GM12878 (cell line): ENCODE results near the gene PKD2. TPM values are rescaled to one million over a fixed set of nuclear protein-coding genes. Genes with fewer than 3 reads are reported as not detected.

ENCODE experiments used
- ATAC-seq: fragments of 200-7000 bp; cut with Tn5 transposase; 3 replicates; pipeline ENCODE4 v1.9.1; 2020; ENCODE audit warnings: mild to moderate bottlenecking, moderate library complexity
- BruUV-seq: library from RNA; stranded (reverse); fragments of 400-500 nt; replicated peaks from 2 replicates; lab custom pipeline; 2021; lab: Mats Ljungman, UMichigan
- CTCF ChIA-PET: fragments of 300-600 bp; sonication (Branson Sonifier 250); formaldehyde crosslinking; extraction: SDS; loops from one replicate; lab custom pipeline; 2021; ENCODE audit warnings: inconsistent platforms; lab: Yijun Ruan, JAX
- POLR2A ChIA-PET: fragments of 350-600 bp; formaldehyde crosslinking; extraction: SDS; loops from one replicate; lab custom pipeline; 2021; ENCODE audit warnings: inconsistent platforms; lab: Charles Lee
- RAD21 ChIA-PET: fragments of 300-600 bp; sonication (Branson Sonifier 250); formaldehyde crosslinking; loops from one replicate; lab custom pipeline; 2023; ENCODE audit warnings: antibody characterized with exemption; ENCODE audit not compliant: unreplicated experiment; lab: Charles Lee
- SMC1A ChIA-PET: fragments of 300-600 bp; sonication (Branson Sonifier 250); formaldehyde crosslinking; loops from one replicate; lab custom pipeline; 2023; ENCODE audit not compliant: unreplicated experiment, uncharacterized antibody; lab: Charles Lee
- DNase-seq: peaks from one replicate; pipeline ENCODE4 v3.0.0-alpha.2; 2011; ENCODE audit warnings: low read depth, low spot score
- FAIRE-seq: peaks from 3 replicates; lab custom pipeline; 2011; peaks lifted over from hg19 to GRCh38; lab: Jason Lieb, UNC
- H2AFZ ChIP-seq: 2 replicates; pipeline ENCODE4 v1.6.0; 2011; ENCODE audit warnings: low read depth, low read length, control low read depth; ENCODE audit not compliant: control insufficient read depth
- H3K27ac ChIP-seq: 2 replicates; pipeline ENCODE4 v1.5.1; 2011; ENCODE audit warnings: control low read depth; ENCODE audit not compliant: control insufficient read depth, insufficient read depth
- H3K27me3 ChIP-seq, 2 experiments: replicated peaks in 1 of 2; 2 replicates each; pipeline versions ENCODE4 v1.6.0 to v1.6.1; 2011; ENCODE audit warnings: low read length in 1 of 2; ENCODE audit not compliant: control insufficient read depth in 2 of 2, insufficient read depth in 2 of 2
- H3K36me3 ChIP-seq, 2 experiments: 2 replicates each; pipeline ENCODE4 v1.5.1; 2011; ENCODE audit warnings: low read length in 1 of 2; ENCODE audit not compliant: control insufficient read depth in 2 of 2, insufficient read depth in 2 of 2
- H3K4me1 ChIP-seq: 2 replicates; pipeline ENCODE4 v1.6.1; 2011; ENCODE audit warnings: mild to moderate bottlenecking, low read length, moderate library complexity, mixed read lengths; ENCODE audit not compliant: control insufficient read depth, insufficient read depth
- H3K4me2 ChIP-seq: 2 replicates; pipeline ENCODE4 v1.6.0; 2011; ENCODE audit warnings: control low read depth; ENCODE audit not compliant: control insufficient read depth, insufficient read depth
- H3K4me3 ChIP-seq: fragments of 200-600 bp; sonication (generic); 2 replicates; pipeline ENCODE4 v1.5.1; 2016
- H3K79me2 ChIP-seq: 2 replicates; pipeline ENCODE4 v1.6.0; 2011; ENCODE audit warnings: low read length; ENCODE audit not compliant: control insufficient read depth, insufficient read depth
- H3K9ac ChIP-seq: 2 replicates; pipeline ENCODE4 v1.8.0; 2011; ENCODE audit warnings: low read length, control low read depth, mixed read lengths; ENCODE audit not compliant: control insufficient read depth, insufficient read depth
- H3K9me3 ChIP-seq: replicated peaks from 3 replicates; pipeline ENCODE4 v1.5.1; 2011; ENCODE audit warnings: mild to moderate bottlenecking, low read length; ENCODE audit not compliant: control insufficient read depth, insufficient read depth
- H4K20me1 ChIP-seq: 2 replicates; pipeline ENCODE4 v1.6.0; 2011; ENCODE audit not compliant: control insufficient read depth, insufficient read depth
- ASH2L ChIP-seq: fragments of 300-600, 200-600 bp; sonication (generic); IDR thresholded peaks from 2 replicates; pipeline ENCODE4 v1.6.1; 2017; ENCODE audit warnings: low read depth, mild to moderate bottlenecking, borderline replicate concordance
- BCL3 ChIP-seq: IDR thresholded peaks from 2 replicates; pipeline ENCODE4 v1.6.1; 2011; ENCODE audit warnings: borderline replicate concordance, low read depth, mild to moderate bottlenecking, moderate library complexity, low read length; ENCODE audit not compliant: insufficient read depth, poor library complexity, severe bottlenecking
- BMI1 ChIP-seq: fragments of 450-650 bp; IDR thresholded peaks from 2 replicates; pipeline ENCODE4 v1.6.1; 2016; ENCODE audit warnings: mild to moderate bottlenecking, moderate library complexity, borderline replicate concordance
- CHD2 ChIP-seq: IDR thresholded peaks from 2 replicates; pipeline ENCODE4 v1.6.1; 2011; ENCODE audit warnings: low read depth, low read length, improper control_type of control experiment, borderline replicate concordance
- CREB1 ChIP-seq: IDR thresholded peaks from 2 replicates; pipeline ENCODE4 v1.6.1; 2012; ENCODE audit warnings: low read depth, mild to moderate bottlenecking, inconsistent platforms
- HCFC1 ChIP-seq: fragments of 150-350 bp; IDR thresholded peaks from 2 replicates; pipeline ENCODE4 v1.6.1; 2014; ENCODE audit warnings: low read length
- IKZF2 ChIP-seq, 2 experiments: fragments of 450-650 bp; IDR thresholded peaks; 2 replicates each; pipeline ENCODE4 v1.6.1; 2017; ENCODE audit warnings: mild to moderate bottlenecking in 2 of 2, moderate library complexity in 2 of 2
- KLF5 ChIP-seq: fragments of 450-650 bp; IDR thresholded peaks from 2 replicates; pipeline ENCODE4 v1.6.1; 2014; ENCODE audit warnings: mild to moderate bottlenecking; ENCODE audit not compliant: partially characterized antibody
- MXI1 ChIP-seq: fragments of 150-350 bp; IDR thresholded peaks from 2 replicates; pipeline ENCODE4 v1.6.1; 2011; ENCODE audit warnings: low read depth, mild to moderate bottlenecking, inconsistent platforms, low read length, improper control_type of control experiment
- NR2C2 ChIP-seq: IDR thresholded peaks from 2 replicates; pipeline ENCODE4 v1.6.1; 2011; ENCODE audit warnings: borderline replicate concordance, low read depth; ENCODE audit not compliant: control insufficient read depth, insufficient read length
- POLR2AphosphoS2 ChIP-seq: IDR thresholded peaks from 2 replicates; pipeline ENCODE4 v1.6.1; 2011; ENCODE audit warnings: low read depth, mild to moderate bottlenecking, low read length, improper control_type of control experiment, moderate library complexity
- POU2F2 ChIP-seq: IDR thresholded peaks from 3 replicates; pipeline ENCODE4 v1.6.1; 2011; ENCODE audit warnings: low read depth, mild to moderate bottlenecking, low read length, borderline replicate concordance
- RUNX3 ChIP-seq: IDR thresholded peaks from 2 replicates; pipeline ENCODE4 v1.6.1; 2012; ENCODE audit warnings: low read length, inconsistent platforms
- SMC3 ChIP-seq: IDR thresholded peaks from 2 replicates; pipeline ENCODE4 v1.6.1; 2011; ENCODE audit warnings: low read length, improper control_type of control experiment, borderline replicate concordance
- TCF12 ChIP-seq: IDR thresholded peaks from 2 replicates; pipeline ENCODE4 v1.6.1; 2011; ENCODE audit warnings: low read depth, mild to moderate bottlenecking, low read length
- ZNF384 ChIP-seq: IDR thresholded peaks from 2 replicates; pipeline ENCODE4 v1.6.1; 2012; ENCODE audit warnings: low read depth, mild to moderate bottlenecking, low read length, improper control_type of control experiment, borderline replicate concordance
- WGBS: methylation state at CpG from one replicate; pipeline ENCODE4 v1.1.6; 2016; ENCODE audit warnings: low lambda C conversion rate; ENCODE audit not compliant: insufficient replicate concordance, insufficient coverage; ENCODE audit errors: missing lambda C conversion rate; 5-methylcytosine and 5-hydroxymethylcytosine counted together
- in situ Hi-C: fragments of 300-500 bp; cut with MboI; formaldehyde crosslinking; loops from 9 replicates; pipeline ENCODE4 v1.14.3; 2018; ENCODE audit warnings: mixed read lengths
- intact Hi-C: fragments of 100-400 bp; cut with micrococcal nuclease; formaldehyde crosslinking; loops from one replicate; pipeline ENCODE4 v1.14.2; 2022; ENCODE audit not compliant: unreplicated experiment
- polyA plus RNA-seq, 11 experiments: library from polyadenylated mRNA; depleted of rRNA in 4 of 11; unstranded in 6 of 11; stranded (reverse) in 5 of 11; fragments of >200 nt; fragmentation: Nextera tagmentation in 4 of 11; fragmentation: Illumina TruSeq in 1 of 11; extraction: Ambion mirVana in 4 of 11; extraction: Trizol in 1 of 11; gene quantifications; 1 replicate in 1 of 11; 2 replicates in 10 of 11; pipeline versions ENCODE4 v1.2.1 to v1.2.3, GENCODE V29; 2011 to 2016; ENCODE audit warnings: inconsistent platforms in 2 of 11, missing spikeins in 2 of 11, low read depth in 1 of 11
- total RNA-seq, 4 experiments: library from RNA; depleted of rRNA in 3 of 4; stranded (reverse); fragments of >200 nt in 3 of 4; fragmentation: Illumina TruSeq in 1 of 4; extraction: Trizol in 1 of 4; gene quantifications; 2 replicates each; pipeline versions ENCODE4 v1.2.1 to v1.2.3, GENCODE V29; 2013 to 2021
- TF ChIP-seq, protein P1 (sequence below): fragments of 450-650 bp; IDR thresholded peaks from 2 replicates; pipeline ENCODE4 v1.6.1; 2016; ENCODE audit warnings: mild to moderate bottlenecking

Gene PKD2
- total and polyA plus RNA-seq, 10 of the 15 experiments (the other 5 are each of a cell fraction or from before 2014, with no cell fraction given) = 2.0 to 13.8 (median 8.4) TPM

GRCh38 chr4:88002786-88003185 lies 4.6 kb upstream of the PKD2 start:
- FAIRE-seq = no peak
- H3K9me3 ChIP-seq = no peaks in the 10 kb centered on the region
- H3K27ac ChIP-seq = no peak overlapping the region
- H3K36me3 ChIP-seq = no peaks in the 10 kb centered on the region
- no peak overlapping the region for H3K4me3 ChIP-seq
- ChIA-PET RAD21 (no interaction called here), POLR2A (no interaction called here), SMC1A (interaction anchor here (1.1 kb wide), 1 partner anchor 13 kb away, joined by 3 read pairs; no protein-coding TSS in a partner anchor), CTCF (interaction anchor here (0.6 kb wide), 1 partner anchor 37 kb away, joined by 4 read pairs; no protein-coding TSS in a partner anchor)
- TF ChIP-seq CHD2 (no peak), HCFC1 (no peak), TCF12 (no peak), RUNX3 (no peak)
- TF ChIP-seq, protein P1, sequence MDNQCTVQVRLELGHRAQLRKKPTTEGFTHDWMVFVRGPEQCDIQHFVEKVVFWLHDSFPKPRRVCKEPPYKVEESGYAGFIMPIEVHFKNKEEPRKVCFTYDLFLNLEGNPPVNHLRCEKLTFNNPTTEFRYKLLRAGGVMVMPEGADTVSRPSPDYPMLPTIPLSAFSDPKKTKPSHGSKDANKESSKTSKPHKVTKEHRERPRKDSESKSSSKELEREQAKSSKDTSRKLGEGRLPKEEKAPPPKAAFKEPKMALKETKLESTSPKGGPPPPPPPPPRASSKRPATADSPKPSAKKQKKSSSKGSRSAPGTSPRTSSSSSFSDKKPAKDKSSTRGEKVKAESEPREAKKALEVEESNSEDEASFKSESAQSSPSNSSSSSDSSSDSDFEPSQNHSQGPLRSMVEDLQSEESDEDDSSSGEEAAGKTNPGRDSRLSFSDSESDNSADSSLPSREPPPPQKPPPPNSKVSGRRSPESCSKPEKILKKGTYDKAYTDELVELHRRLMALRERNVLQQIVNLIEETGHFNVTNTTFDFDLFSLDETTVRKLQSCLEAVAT = no peak
- H3K4me2 ChIP-seq = no peak overlapping the region
- no peaks in the 10 kb centered on the region for H3K27me3 ChIP-seq
- 80% methylated on average over 4 of the region's 4 CpGs for WGBS
- no TSS peak for BruUV-seq
- no peak for DNase-seq
- ATAC-seq = no peak
- no peaks in the 10 kb centered on the region for H4K20me1 ChIP-seq
- no peaks in the 10 kb centered on the region for H3K79me2 ChIP-seq
- intact Hi-C loops = no loop called here
- no peak overlapping the region for H3K9ac ChIP-seq
- no peak overlapping the region for H2AFZ ChIP-seq
- H3K4me1 ChIP-seq = no peaks in the 10 kb centered on the region
- in situ Hi-C loops = no loop called here

DNA sequence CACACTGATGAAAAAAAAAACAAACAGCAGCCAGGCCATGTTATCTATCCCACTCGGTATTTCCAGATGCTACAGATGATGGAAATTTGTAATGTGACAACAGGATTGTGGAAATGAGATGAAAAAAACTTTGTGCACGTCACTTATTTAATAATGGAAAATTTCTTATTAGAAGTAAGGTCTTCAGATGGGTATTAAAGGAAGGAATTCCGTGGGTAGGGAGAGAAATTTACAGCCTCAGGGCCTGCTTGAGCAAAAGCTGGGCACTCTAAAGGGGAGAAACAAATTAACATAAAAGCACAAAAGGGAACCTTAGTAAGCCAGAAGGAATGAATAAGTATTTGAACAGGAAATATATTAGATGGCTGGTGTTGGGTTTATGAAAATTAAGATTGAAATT lies 4.2 kb upstream of the PKD2 start:
- Histone ChIP-seq H3K4me2 (no peak overlapping the region), H3K4me1 (no peaks in the 10 kb centered on the region), H3K36me3 (no peaks in the 10 kb centered on the region), H4K20me1 (no peaks in the 10 kb centered on the region), H3K4me3 (no peak overlapping the region), H2AFZ (no peak overlapping the region), H3K9ac (no peak overlapping the region), H3K9me3 (no peaks in the 10 kb centered on the region), H3K27me3 (no peaks in the 10 kb centered on the region), H3K27ac (no peak overlapping the region), H3K79me2 (peaks cover 3% of the 10 kb centered on the region; the same call in 1 of the 2 replicates)
- RAD21 ChIA-PET = no interaction called here
- POLR2A ChIA-PET = no interaction called here
- no peak for DNase-seq
- CTCF ChIA-PET = interaction anchor here (0.6 kb wide), 1 partner anchor 36 kb away, joined by 4 read pairs; no protein-coding TSS in a partner anchor
- SMC1A ChIA-PET = no interaction called here
- no peak for FAIRE-seq
- no TSS peak for BruUV-seq
- ATAC-seq = no peak
- intact Hi-C loops (no loop called here), in situ Hi-C loops (no loop called here)
- 35% methylated on average over 3 of the region's 3 CpGs for WGBS
- TF ChIP-seq POU2F2 (no peak), POLR2AphosphoS2 (no peak), SMC3 (no peak), BMI1 (no peak), NR2C2 (no peak), ZNF384 (no peak), IKZF2 (IDR thresholded peaks at IDR 0.05) (no peak), KLF5 (no peak), ASH2L (no peak), MXI1 (no peak), HCFC1 (no peak), CREB1 (no peak), BCL3 (no peak)
